ENCODE data around the gene GCC2.

GCC2 gene

GRCh38 chr2:108538000-108538625 is 89.1 kb downstream of the GCC2 start:
- TF ChIP-seq GATA3 (IDR thresholded peaks at IDR 0.05; ENCODE audit: low read depth, low read length) (no peak), GATA2 (IDR thresholded peaks at IDR 0.05; ENCODE audit: low read depth, low read length) (no peak)

- TF ChIP-seq GATA2 (IDR thresholded peaks at IDR 0.05; ENCODE audit: low read depth, low read length) (no peak), GATA3 (IDR thresholded peaks at IDR 0.05; ENCODE audit: low read depth, low read length) (no peak)
Observed at GRCh38 chr2:108541451-108541850, 92.4 kb downstream of the GCC2 start.

- no peak for TF ChIP-seq GATA2 (IDR thresholded peaks at IDR 0.05; ENCODE audit: low read depth, low read length)
- TF ChIP-seq GATA3 (IDR thresholded peaks at IDR 0.05; ENCODE audit: low read depth, low read length), result no peak
Observed at GRCh38 chr2:108542071-108542470, 93.1 kb downstream of the GCC2 start.

GRCh38 chr2:108547606-108548005 is 98.6 kb downstream of the GCC2 start:
- TF ChIP-seq GATA3 (IDR thresholded peaks at IDR 0.05; ENCODE audit: low read depth, low read length) (no peak), GATA2 (IDR thresholded peaks at IDR 0.05; ENCODE audit: low read depth, low read length) (no peak)

- no peak for TF ChIP-seq GATA2 (IDR thresholded peaks at IDR 0.05; ENCODE audit: low read depth, low read length)
- TF ChIP-seq GATA3 (IDR thresholded peaks at IDR 0.05; ENCODE audit: low read depth, low read length), result no peak
Observed at GRCh38 chr2:108548208-108549003, 99.4 kb downstream of the GCC2 start.

GRCh38 chr2:108552566-108552965 is 103.6 kb downstream of the GCC2 start:
- TF ChIP-seq GATA2 (IDR thresholded peaks at IDR 0.05; ENCODE audit: low read depth, low read length) (no peak), GATA3 (IDR thresholded peaks at IDR 0.05; ENCODE audit: low read depth, low read length) (no peak)

GRCh38 chr2:108553209-108553919 is 104.4 kb downstream of the GCC2 start:
- TF ChIP-seq GATA2 (IDR thresholded peaks at IDR 0.05; ENCODE audit: low read depth, low read length), result no peak

GRCh38 chr2:108554528-108554927 is 105.5 kb downstream of the GCC2 start:
- TF ChIP-seq GATA3 (IDR thresholded peaks at IDR 0.05; ENCODE audit: low read depth, low read length) (no peak), GATA2 (IDR thresholded peaks at IDR 0.05; ENCODE audit: low read depth, low read length) (no peak)

GRCh38 chr2:108555572-108555971 is 106.6 kb downstream of the GCC2 start:
- no peak for TF ChIP-seq GATA2 (IDR thresholded peaks at IDR 0.05; ENCODE audit: low read depth, low read length)
- TF ChIP-seq GATA3 (IDR thresholded peaks at IDR 0.05; ENCODE audit: low read depth, low read length), result no peak

Measured in SH-SY5Y (cell line).